Lower leg skin (tissue), 3 donors: Measurements from ENCODE around the gene FAM240B.

Experiments used
- POLR2A ChIP-seq, 2 donors: fragments of 450-650 bp; IDR thresholded peaks; one replicate each; pipeline ENCODE4 v1.6.1; 2016 to 2017; ENCODE audit warnings: antibody characterized with exemption in 2 of 2, mild to moderate bottlenecking in 1 of 2, moderate library complexity in 1 of 2
- TF ChIP-seq, protein P1 (sequence below), 3 donors: fragments of 450-650 bp; IDR thresholded peaks; one replicate each; pipeline ENCODE4 v1.5.1; 2016; ENCODE audit warnings: antibody characterized with exemption in 3 of 3, mild to moderate bottlenecking in 3 of 3, moderate library complexity in 2 of 3

DNA sequence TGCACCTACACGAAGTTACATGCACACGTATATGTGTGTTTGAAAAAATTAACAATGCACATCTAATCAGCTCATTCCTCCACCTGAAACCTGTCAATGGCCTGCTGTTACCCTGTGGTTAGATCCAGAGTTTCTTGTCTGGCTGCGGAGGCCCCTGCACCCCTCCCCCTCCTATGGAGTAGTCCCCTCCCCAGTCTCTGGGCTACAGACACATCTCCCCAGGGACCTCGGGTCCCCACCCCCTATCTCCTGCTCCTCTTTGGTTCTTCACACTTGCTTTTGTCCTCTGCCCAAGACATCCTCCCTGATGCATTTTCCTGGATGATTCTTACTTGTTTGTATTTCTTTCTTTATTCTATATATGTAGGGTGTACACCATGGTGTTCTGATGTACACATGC lies 27.2 kb downstream of the FAM240B start:
- TF ChIP-seq, protein P1, sequence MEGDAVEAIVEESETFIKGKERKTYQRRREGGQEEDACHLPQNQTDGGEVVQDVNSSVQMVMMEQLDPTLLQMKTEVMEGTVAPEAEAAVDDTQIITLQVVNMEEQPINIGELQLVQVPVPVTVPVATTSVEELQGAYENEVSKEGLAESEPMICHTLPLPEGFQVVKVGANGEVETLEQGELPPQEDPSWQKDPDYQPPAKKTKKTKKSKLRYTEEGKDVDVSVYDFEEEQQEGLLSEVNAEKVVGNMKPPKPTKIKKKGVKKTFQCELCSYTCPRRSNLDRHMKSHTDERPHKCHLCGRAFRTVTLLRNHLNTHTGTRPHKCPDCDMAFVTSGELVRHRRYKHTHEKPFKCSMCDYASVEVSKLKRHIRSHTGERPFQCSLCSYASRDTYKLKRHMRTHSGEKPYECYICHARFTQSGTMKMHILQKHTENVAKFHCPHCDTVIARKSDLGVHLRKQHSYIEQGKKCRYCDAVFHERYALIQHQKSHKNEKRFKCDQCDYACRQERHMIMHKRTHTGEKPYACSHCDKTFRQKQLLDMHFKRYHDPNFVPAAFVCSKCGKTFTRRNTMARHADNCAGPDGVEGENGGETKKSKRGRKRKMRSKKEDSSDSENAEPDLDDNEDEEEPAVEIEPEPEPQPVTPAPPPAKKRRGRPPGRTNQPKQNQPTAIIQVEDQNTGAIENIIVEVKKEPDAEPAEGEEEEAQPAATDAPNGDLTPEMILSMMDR (IDR thresholded peaks at IDR 0.05) = no peak
- no peak for TF ChIP-seq POLR2A (IDR thresholded peaks at IDR 0.05)
